Uterus (tissue), 4 donors: ENCODE measurements around the gene ADM5. TPM values are rescaled to one million over a fixed set of nuclear protein-coding genes. Genes with fewer than 3 reads are reported as not detected.

Experiments
- DNase-seq, 2 donors: peaks; one replicate each; pipeline ENCODE4 v3.0.0-alpha.2; 2019 to 2020
- H3K27ac ChIP-seq, 2 donors: fragments of 200-600 bp; sonication (generic); 1 replicate in 1 of 2; 2 replicates in 1 of 2; pipeline ENCODE4 v1.5.1; 2016 to 2018
- H3K27me3 ChIP-seq, 2 donors: fragments of 200-600 bp; sonication (generic); one replicate each; pipeline ENCODE4 v1.5.1; 2018 to 2019; ENCODE audit warnings: control low read depth in 1 of 2
- H3K36me3 ChIP-seq, 2 donors: fragments of 200-600 bp; sonication (generic); one replicate each; pipeline ENCODE4 v1.5.1; 2019; ENCODE audit warnings: control low read depth in 1 of 2
- H3K4me1 ChIP-seq, 2 donors: fragments of 200-600 bp; sonication (generic); one replicate each; pipeline ENCODE4 v1.5.1; 2018 to 2019; ENCODE audit warnings: control low read depth in 1 of 2
- H3K4me3 ChIP-seq, 2 donors: fragments of 200-600 bp; sonication (generic); 1 replicate in 1 of 2; 2 replicates in 1 of 2; pipeline ENCODE4 v1.5.1; 2018 to 2019; ENCODE audit warnings: mild to moderate bottlenecking in 1 of 2
- H3K9me3 ChIP-seq, 2 donors: fragments of 200-600 bp; sonication (generic); one replicate each; pipeline ENCODE4 v1.5.1; 2019; ENCODE audit warnings: control low read depth in 1 of 2
- CTCF ChIP-seq, 4 experiments: fragments of 200-600 bp in 2 of 4; fragments of 450-650 bp in 2 of 4; sonication (generic) in 2 of 4; IDR thresholded peaks; one replicate each; pipeline ENCODE4 v1.5.1; 2016 to 2019; ENCODE audit warnings: antibody characterized with exemption in 4 of 4, mild to moderate bottlenecking in 2 of 4, moderate library complexity in 1 of 4
- POLR2A ChIP-seq, 2 donors: fragments of 450-650 bp; IDR thresholded peaks; one replicate each; pipeline ENCODE4 v1.6.1; 2016; ENCODE audit warnings: antibody characterized with exemption in 2 of 2, mild to moderate bottlenecking in 1 of 2, moderate library complexity in 1 of 2
- intact Hi-C: fragments of 100-400 bp; cut with DNase I; formaldehyde crosslinking; loops from one replicate; pipeline ENCODE4 v1.15.1; 2023; ENCODE audit warnings: low total_unique reads
- total RNA-seq, 4 donors: library from RNA; depleted of rRNA in 3 of 4; stranded (reverse); fragments of >200 nt in 3 of 4; gene quantifications; one replicate each; pipeline versions ENCODE4 v1.1.0 to v1.2.4, GENCODE V29; 2014 to 2023
- donor health status: DM: yes; HTN: yes; CAD: no.

The ADM5 gene
- total RNA-seq, 4 donors from 2014 or later: 1.3 to 6.0 (median 1.5) TPM; not detected in 1

GRCh38 chr19:49680421-49681351, 8.7 kb upstream of the ADM5 start:
- peak overlapping the region; percentile 65 to 70 for H3K27ac ChIP-seq
- no peaks in the 10 kb centered on the region for H3K36me3 ChIP-seq
- intact Hi-C loops: no loop called here

GRCh38 chr19:49681830-49682229, 7.6 kb upstream of the ADM5 start:
- Histone ChIP-seq H3K4me1 (peaks cover 0 to 4% of the 10 kb centered on the region in 2 donors), H3K27ac (no peak overlapping the region), H3K36me3 (no peaks in the 10 kb centered on the region), H3K4me3 (no peak overlapping the region), H3K27me3 (no peaks in the 10 kb centered on the region), H3K9me3 (no peaks in the 10 kb centered on the region)
- intact Hi-C loops: no loop called here
- TF ChIP-seq CTCF (IDR thresholded peaks at IDR 0.05): no peak
- no peak for TF ChIP-seq POLR2A (IDR thresholded peaks at IDR 0.05)
- no peak for DNase-seq

More at GRCh38 chr19:49680421-49681351, 8.7 kb upstream of the ADM5 start:
- H3K9me3 ChIP-seq: no peaks in the 10 kb centered on the region
- no peak for TF ChIP-seq POLR2A (IDR thresholded peaks at IDR 0.05)
- peak; percentile 98 to 100 (median 100) for TF ChIP-seq CTCF (IDR thresholded peaks at IDR 0.05)
- peak overlapping the region in 1 of 2 donors; percentile 8 for H3K4me3 ChIP-seq
- peak; percentile 90 to 94 for DNase-seq
- H3K4me1 ChIP-seq: peaks cover 0 to 4% of the 10 kb centered on the region in 2 donors
- H3K27me3 ChIP-seq: no peaks in the 10 kb centered on the region

- no peak overlapping the region for H3K27ac ChIP-seq
- DNase-seq: no peak
- H3K27me3 ChIP-seq: no peaks in the 10 kb centered on the region
- TF ChIP-seq POLR2A (IDR thresholded peaks at IDR 0.05) (no peak), CTCF (IDR thresholded peaks at IDR 0.05) (no peak)
- no peaks in the 10 kb centered on the region for H3K9me3 ChIP-seq
- H3K4me1 ChIP-seq: peaks cover 0 to 4% of the 10 kb centered on the region in 2 donors
- H3K36me3 ChIP-seq: no peaks in the 10 kb centered on the region
- intact Hi-C loops: no loop called here
- no peak overlapping the region for H3K4me3 ChIP-seq
These were observed 7.1 kb upstream of the ADM5 start for GRCh38 chr19:49682274-49682673.

GRCh38 chr19:49683814-49684250, 5.6 kb upstream of the ADM5 start:
- H3K27ac ChIP-seq: no peak overlapping the region
- no peak for DNase-seq
- no peaks in the 10 kb centered on the region for H3K9me3 ChIP-seq
- no peaks in the 10 kb centered on the region for H3K36me3 ChIP-seq
- peaks cover 0 to 4% of the 10 kb centered on the region in 2 donors for H3K4me1 ChIP-seq
- intact Hi-C loops: no loop called here
- TF ChIP-seq CTCF (IDR thresholded peaks at IDR 0.05) (no peak), POLR2A (IDR thresholded peaks at IDR 0.05) (no peak)
- no peaks in the 10 kb centered on the region for H3K27me3 ChIP-seq
- H3K4me3 ChIP-seq: no peak overlapping the region
